Nephron (organoid): ENCODE results near the gene NTRK2.

ENCODE experiments used
- H3K27ac Mint-ChIP-seq, 3 experiments: 2 replicates each; pipeline ENCODE4 v1.8.0; 2020; ENCODE audit warnings: mixed read lengths in 3 of 3, mild to moderate bottlenecking in 2 of 3, moderate library complexity in 1 of 3
- H3K27me3 Mint-ChIP-seq: 2 replicates; pipeline ENCODE4 v1.8.0; 2021; ENCODE audit warnings: low read depth, mild to moderate bottlenecking, moderate library complexity, mixed read lengths
- H3K36me3 Mint-ChIP-seq: 2 replicates; pipeline ENCODE4 v1.8.0; 2020; ENCODE audit warnings: low read depth, mixed read lengths
- H3K4me1 Mint-ChIP-seq: 2 replicates; pipeline ENCODE4 v1.8.0; 2020; ENCODE audit warnings: mixed read lengths
- H3K4me3 Mint-ChIP-seq, 3 experiments: 2 replicates each; pipeline ENCODE4 v1.8.0; 2020; ENCODE audit warnings: mild to moderate bottlenecking in 3 of 3, mixed read lengths in 3 of 3, moderate library complexity in 2 of 3
- H3K9me3 Mint-ChIP-seq: 2 replicates; pipeline ENCODE4 v1.8.0; 2020; ENCODE audit warnings: mixed read lengths
- CTCF ChIP-seq, 3 experiments: fragments of 200-600 bp; sonication (generic); IDR thresholded peaks; one replicate each; pipeline ENCODE4 v1.5.0; 2021; ENCODE audit warnings: antibody characterized with exemption in 3 of 3; ENCODE audit not compliant: unreplicated experiment in 3 of 3

NTRK2 gene

GRCh38 chr9:84799251-84799650 lies 129.7 kb downstream of the NTRK2 start:
- no peak overlapping the region for H3K4me3 Mint-ChIP-seq
- H3K9me3 Mint-ChIP-seq: no peaks in the 10 kb centered on the region
- no peak overlapping the region for H3K27ac Mint-ChIP-seq
- no peaks in the 10 kb centered on the region for H3K4me1 Mint-ChIP-seq
- H3K27me3 Mint-ChIP-seq: no peaks in the 10 kb centered on the region
- TF ChIP-seq CTCF (IDR thresholded peaks at IDR 0.05; ENCODE audit: unreplicated experiment in 3 of 3): no peak
- no peaks in the 10 kb centered on the region for H3K36me3 Mint-ChIP-seq

GRCh38 chr9:84804951-84805694 lies 135.6 kb downstream of the NTRK2 start:
- Mint-ChIP-seq H3K27ac (peak overlapping the region in 2 of 3 experiments; percentile 80 to 81), H3K9me3 (no peaks in the 10 kb centered on the region), H3K36me3 (peaks cover 4% of the 10 kb centered on the region), H3K4me1 (peaks cover 31% of the 10 kb centered on the region), H3K27me3 (no peaks in the 10 kb centered on the region), H3K4me3 (no peak overlapping the region)
- TF ChIP-seq CTCF (IDR thresholded peaks at IDR 0.05; ENCODE audit: unreplicated experiment in 3 of 3): no peak

GRCh38 chr9:84807431-84807830 lies 137.9 kb downstream of the NTRK2 start:
- H3K36me3 Mint-ChIP-seq: peaks cover 4% of the 10 kb centered on the region
- no peaks in the 10 kb centered on the region for H3K27me3 Mint-ChIP-seq
- H3K4me3 Mint-ChIP-seq: no peak overlapping the region
- H3K4me1 Mint-ChIP-seq: peaks cover 45% of the 10 kb centered on the region
- peak overlapping the region in 2 of 3 experiments; percentile 5 to 19 for H3K27ac Mint-ChIP-seq
- H3K9me3 Mint-ChIP-seq: no peaks in the 10 kb centered on the region
- TF ChIP-seq CTCF (IDR thresholded peaks at IDR 0.05; ENCODE audit: unreplicated experiment in 3 of 3): no peak

- Mint-ChIP-seq H3K4me3 (no peak overlapping the region), H3K36me3 (peaks cover 4% of the 10 kb centered on the region), H3K27me3 (no peaks in the 10 kb centered on the region), H3K4me1 (peaks cover 50% of the 10 kb centered on the region), H3K9me3 (no peaks in the 10 kb centered on the region), H3K27ac (peak overlapping the region in 1 of 3 experiments; percentile 17)
- no peak for TF ChIP-seq CTCF (IDR thresholded peaks at IDR 0.05; ENCODE audit: unreplicated experiment in 3 of 3)
Measured at GRCh38 chr9:84807870-84808390, 138.4 kb downstream of the NTRK2 start.

- H3K36me3 Mint-ChIP-seq: peaks cover 4% of the 10 kb centered on the region
- H3K27me3 Mint-ChIP-seq: no peaks in the 10 kb centered on the region
- H3K27ac Mint-ChIP-seq: no peak overlapping the region
- no peaks in the 10 kb centered on the region for H3K9me3 Mint-ChIP-seq
- H3K4me3 Mint-ChIP-seq: no peak overlapping the region
- H3K4me1 Mint-ChIP-seq: peaks cover 53% of the 10 kb centered on the region
- TF ChIP-seq CTCF (IDR thresholded peaks at IDR 0.05; ENCODE audit: unreplicated experiment in 3 of 3): no peak
Measured at GRCh38 chr9:84808416-84808815, 138.9 kb downstream of the NTRK2 start.
